CD14-positive monocyte (primary cell): ENCODE data around the gene PTPRE. TPM values are rescaled to one million over a fixed set of nuclear protein-coding genes. Genes with fewer than 3 reads are reported as not detected.

ENCODE experiments used
- DNase-seq, 3 donors: peaks; one replicate each; pipeline ENCODE4 v3.0.0-alpha.2; 2011 to 2022
- H2AFZ ChIP-seq: 2 replicates; pipeline ENCODE4 v1.6.0; 2012; ENCODE audit warnings: mild to moderate bottlenecking, low read depth, low read length, inconsistent platforms; ENCODE audit not compliant: insufficient read depth, poor library complexity, severe bottlenecking
- H3K27ac ChIP-seq, 2 donors: 1 replicate in 1 of 2; 2 replicates in 1 of 2; pipeline ENCODE4 v1.5.1; 2012 to 2013; ENCODE audit warnings: low read length in 2 of 2, control low read depth in 1 of 2, inconsistent platforms in 1 of 2, low read depth in 1 of 2, mild to moderate bottlenecking in 1 of 2
- H3K27me3 ChIP-seq, 2 donors: one replicate each; pipeline versions ENCODE4 v1.6.0 to v1.6.1; 2011 to 2013; ENCODE audit warnings: low read length in 2 of 2; ENCODE audit not compliant: control insufficient read depth in 2 of 2, insufficient read depth in 2 of 2
- H3K36me3 ChIP-seq, 2 donors: replicated peaks in 1 of 2; 1 replicate in 1 of 2; 2 replicates in 1 of 2; pipeline versions ENCODE4 v1.5.1 to v1.6.1; 2012 to 2013; ENCODE audit warnings: low read length in 2 of 2, control low read depth in 1 of 2, inconsistent platforms in 1 of 2, mild to moderate bottlenecking in 1 of 2; ENCODE audit not compliant: insufficient read depth in 2 of 2, control insufficient read depth in 1 of 2
- H3K4me1 ChIP-seq, 2 donors: 1 replicate in 1 of 2; 2 replicates in 1 of 2; pipeline versions ENCODE4 v1.5.1 to v1.6.1; 2012 to 2013; ENCODE audit warnings: low read length in 2 of 2, control low read depth in 1 of 2, inconsistent platforms in 1 of 2, mild to moderate bottlenecking in 1 of 2, moderate library complexity in 1 of 2; ENCODE audit not compliant: insufficient read depth in 2 of 2, control insufficient read depth in 1 of 2
- H3K4me2 ChIP-seq: replicated peaks from 2 replicates; pipeline ENCODE3; 2012; ENCODE audit warnings: low read length, moderate library complexity, mild to moderate bottlenecking; ENCODE audit not compliant: poor library complexity, severe bottlenecking; ENCODE audit errors: extremely low read depth
- H3K4me3 ChIP-seq, 3 experiments: fragments of 200-600 bp in 1 of 3; sonication (generic) in 1 of 3; replicated peaks in 1 of 3; 1 replicate in 2 of 3; 2 replicates in 1 of 3; pipeline ENCODE4 v1.5.1; 2011 to 2013; ENCODE audit warnings: low read length in 3 of 3, mild to moderate bottlenecking in 3 of 3, control low read depth in 2 of 3, low read depth in 2 of 3, inconsistent platforms in 1 of 3, moderate library complexity in 1 of 3
- H3K79me2 ChIP-seq: 2 replicates; pipeline ENCODE4 v1.6.0; 2012; ENCODE audit warnings: mild to moderate bottlenecking, control low read depth, inconsistent platforms, low read length, moderate library complexity; ENCODE audit not compliant: insufficient read depth
- H3K9ac ChIP-seq: 2 replicates; pipeline ENCODE4 v1.6.0; 2017; ENCODE audit warnings: low read length, mild to moderate bottlenecking; ENCODE audit not compliant: insufficient read depth, poor library complexity, severe bottlenecking
- H3K9me3 ChIP-seq, 2 donors: replicated peaks in 1 of 2; 1 replicate in 1 of 2; 2 replicates in 1 of 2; pipeline versions ENCODE4 v1.5.1 to v1.6.1; 2012 to 2013; ENCODE audit warnings: low read length in 2 of 2, control low read depth in 1 of 2; ENCODE audit not compliant: control insufficient read depth in 1 of 2, insufficient read depth in 1 of 2
- H4K20me1 ChIP-seq: 2 replicates; pipeline ENCODE4 v1.6.0; 2012; ENCODE audit warnings: mild to moderate bottlenecking, low read length, control low read depth, moderate library complexity; ENCODE audit not compliant: insufficient read depth
- H3K27ac Mint-ChIP-seq, 7 donors: one replicate each; pipeline ENCODE4 v1.8.0; 2020; ENCODE audit warnings: mild to moderate bottlenecking in 7 of 7, mixed read lengths in 7 of 7, moderate library complexity in 6 of 7, inconsistent platforms in 2 of 7
- H3K27me3 Mint-ChIP-seq, 3 donors: one replicate each; pipeline ENCODE4 v1.8.0; 2021 to 2022; ENCODE audit warnings: low read depth in 3 of 3, mild to moderate bottlenecking in 3 of 3, mixed read lengths in 3 of 3, moderate library complexity in 3 of 3, inconsistent platforms in 1 of 3
- H3K36me3 Mint-ChIP-seq, 2 donors: one replicate each; pipeline ENCODE4 v1.8.0; 2020; ENCODE audit warnings: mixed read lengths in 2 of 2, inconsistent platforms in 1 of 2, mild to moderate bottlenecking in 1 of 2
- H3K4me1 Mint-ChIP-seq: one replicate; pipeline ENCODE4 v1.8.0; 2020; ENCODE audit warnings: mild to moderate bottlenecking, mixed read lengths
- H3K4me3 Mint-ChIP-seq, 2 donors: one replicate each; pipeline ENCODE4 v1.8.0; 2020; ENCODE audit warnings: mild to moderate bottlenecking in 2 of 2, mixed read lengths in 2 of 2, moderate library complexity in 1 of 2
- H3K9me3 Mint-ChIP-seq, 7 donors: one replicate each; pipeline ENCODE4 v1.8.0; 2020 to 2022; ENCODE audit warnings: mixed read lengths in 7 of 7, mild to moderate bottlenecking in 6 of 7, moderate library complexity in 6 of 7, inconsistent platforms in 2 of 7
- CTCF ChIP-seq: fragments of 200-600 bp; IDR thresholded peaks from one replicate; pipeline ENCODE4 v1.8.0; 2022; ENCODE audit warnings: antibody characterized with exemption, mild to moderate bottlenecking
- WGBS: methylation state at CpG from one replicate; pipeline ENCODE4 v1.1.5; 2013; ENCODE audit warnings: missing lambda C conversion rate; ENCODE audit not compliant: insufficient coverage; 5-methylcytosine and 5-hydroxymethylcytosine counted together
- intact Hi-C, 2 donors: fragments of 100-400 bp; cut with micrococcal nuclease; formaldehyde crosslinking; loops; one replicate each; pipeline versions ENCODE4 v1.15.0 to v1.15.1; 2023
- polyA plus RNA-seq, 3 donors: library from polyadenylated mRNA; depleted of rRNA in 1 of 3; unstranded in 2 of 3; stranded (reverse) in 1 of 3; fragments of 300-500 nt in 2 of 3; fragments of >200 nt in 1 of 3; fragmentation: Illumina TruSeq in 2 of 3; gene quantifications; 1 replicate in 2 of 3; 2 replicates in 1 of 3; pipeline ENCODE4 v1.2.3, GENCODE V29; 2012 to 2021

Gene PTPRE
- polyA plus RNA-seq, 3 donors = 95.2 to 271 (median 125) TPM

GRCh38 chr10:128049226-128050120 lies 142.6 kb downstream of the PTPRE start:
- H3K36me3 Mint-ChIP-seq = peaks cover 65 to 70% of the 10 kb centered on the region in 2 donors
- H3K4me3 ChIP-seq = peak overlapping the region; percentile 77 to 100 (median 95)
- H2AFZ ChIP-seq = no peak overlapping the region
- peaks cover 91% of the 10 kb centered on the region for H3K79me2 ChIP-seq
- H3K27ac ChIP-seq = peak overlapping the region; percentile 94 to 98
- H3K27me3 Mint-ChIP-seq = peaks cover 0 to 12% (median 0%) of the 10 kb centered on the region in 3 donors
- DNase-seq = peak; percentile 77 to 90 (median 86)
- H3K27ac Mint-ChIP-seq = peak overlapping the region; percentile 97 to 100 (median 98)
- H3K4me1 Mint-ChIP-seq = peaks cover 72% of the 10 kb centered on the region
- intact Hi-C loops = loop anchor here (2.0 to 5.0 kb wide), 2 partner anchors 15 to 78 kb away; partner anchors contain the start of gene MKI67 (in 1 of the 2)
- peak overlapping the region; percentile 92 for H3K9ac ChIP-seq
- 69% methylated on average over 17 of the region's 23 CpGs for WGBS
- H3K36me3 ChIP-seq = peaks cover 23 to 46% of the 10 kb centered on the region in 2 donors
- peaks cover 0 to 2% (median 0%) of the 10 kb centered on the region in 7 donors for H3K9me3 Mint-ChIP-seq
- peak overlapping the region; percentile 96 to 99 for H3K4me3 Mint-ChIP-seq
- H3K9me3 ChIP-seq = no peaks in the 10 kb centered on the region
- no peaks in the 10 kb centered on the region for H3K27me3 ChIP-seq
- H3K4me1 ChIP-seq = peaks cover 82 to 90% of the 10 kb centered on the region in 2 donors
- peaks cover 86% of the 10 kb centered on the region for H4K20me1 ChIP-seq
- H3K4me2 ChIP-seq = peak overlapping the region; percentile 94
- no peak for TF ChIP-seq CTCF

- Histone ChIP-seq H3K27me3 (no peaks in the 10 kb centered on the region), H3K9me3 (no peaks in the 10 kb centered on the region), H3K9ac (peak overlapping the region; percentile 92), H3K4me3 (peak overlapping the region; percentile 77 to 100 (median 95)), H3K79me2 (peaks cover 97% of the 10 kb centered on the region), H3K27ac (peak overlapping the region; percentile 94 to 98), H3K4me2 (peak overlapping the region; percentile 94), H3K4me1 (peaks cover 82 to 90% of the 10 kb centered on the region in 2 donors), H3K36me3 (peaks cover 30 to 52% of the 10 kb centered on the region in 2 donors), H2AFZ (no peak overlapping the region), H4K20me1 (peaks cover 87% of the 10 kb centered on the region)
- peak overlapping the region; percentile 97 to 100 (median 98) for H3K27ac Mint-ChIP-seq
- DNase-seq = no peak
- H3K27me3 Mint-ChIP-seq = peaks cover 0 to 12% (median 0%) of the 10 kb centered on the region in 3 donors
- peaks cover 0 to 2% (median 0%) of the 10 kb centered on the region in 7 donors for H3K9me3 Mint-ChIP-seq
- WGBS = 64% methylated on average over 1 of the region's 1 CpG
- no peak for TF ChIP-seq CTCF
- peak overlapping the region; percentile 96 to 99 for H3K4me3 Mint-ChIP-seq
- peaks cover 74% of the 10 kb centered on the region for H3K4me1 Mint-ChIP-seq
- intact Hi-C loops = no loop called here
- H3K36me3 Mint-ChIP-seq = peaks cover 69 to 75% of the 10 kb centered on the region in 2 donors
Observed at GRCh38 chr10:128050121-128050516, 143.2 kb downstream of the PTPRE start.
